HepG2 (cell line): ENCODE measurements around the gene SEMA4B. TPM values are rescaled to one million over a fixed set of nuclear protein-coding genes. Genes with fewer than 3 reads are reported as not detected.

Source experiments
- CREM ChIP-seq, 2 experiments: sonication (generic) in 1 of 2; formaldehyde crosslinking in 1 of 2; IDR thresholded peaks; 2 replicates each; pipeline versions ENCODE4 v1.4.0 to v1.6.1; 2016 to 2020; ENCODE audit warnings: antibody characterized with exemption in 1 of 2, mild to moderate bottlenecking in 1 of 2, missing genetic modification reagents in 1 of 2
- MYC ChIP-seq: sonication (generic); formaldehyde crosslinking; IDR thresholded peaks from 2 replicates; pipeline ENCODE4 v1.9.0; 2021; ENCODE audit warnings: missing genetic modification reagents, borderline replicate concordance
- PHF8 ChIP-seq: sonication (generic); formaldehyde crosslinking; IDR thresholded peaks from 2 replicates; pipeline ENCODE4 v1.5.0; 2020; ENCODE audit warnings: missing genetic modification reagents
- RFX1 ChIP-seq: fragments of 450-650 bp; IDR thresholded peaks from 2 replicates; pipeline ENCODE4 v1.6.1; 2017
- ZNF264 ChIP-seq: sonication (generic); formaldehyde crosslinking; IDR thresholded peaks from 2 replicates; pipeline ENCODE4 v1.4.0; 2020; ENCODE audit warnings: missing genetic modification reagents
- ZNF350 ChIP-seq: sonication (generic); formaldehyde crosslinking; IDR thresholded peaks from 2 replicates; pipeline ENCODE4 v1.4.0; 2020; ENCODE audit warnings: mild to moderate bottlenecking, low read depth, missing genetic modification reagents, borderline replicate concordance
- ZNF44 ChIP-seq: sonication (generic); formaldehyde crosslinking; IDR thresholded peaks from 2 replicates; pipeline ENCODE4 v1.5.1; 2020; ENCODE audit warnings: mild to moderate bottlenecking, missing genetic modification reagents
- ZNF644 ChIP-seq: IDR thresholded peaks from 2 replicates; pipeline ENCODE4 v1.6.1; 2016; ENCODE audit warnings: low read depth
- ZNF7 ChIP-seq: IDR thresholded peaks from 2 replicates; pipeline ENCODE4 v1.6.1; 2016; ENCODE audit warnings: missing biosample characterization, missing genetic modification reagents
- ZNF850 ChIP-seq: sonication (generic); formaldehyde crosslinking; conservative IDR thresholded peaks from 2 replicates; pipeline ENCODE4 v1.9.0; 2021; ENCODE audit warnings: mild to moderate bottlenecking, missing genetic modification reagents
- polyA plus RNA-seq, 8 experiments: library from polyadenylated mRNA; depleted of rRNA in 3 of 8; stranded (reverse) in 7 of 8; unstranded in 1 of 8; fragments of >200 nt; fragmentation: Illumina TruSeq in 4 of 8; extraction: Trizol in 4 of 8; gene quantifications; 2 replicates each; pipeline versions ENCODE4 v1.2.1 to v1.2.3, GENCODE V29; 2011 to 2016; ENCODE audit warnings: low read depth in 4 of 8, missing spikeins in 1 of 8, mixed read lengths in 1 of 8; ENCODE audit not compliant: insufficient read depth in 1 of 8
- total RNA-seq, 5 experiments: library from RNA; depleted of rRNA; stranded (reverse); fragments of >200 nt; fragmentation: Illumina TruSeq; extraction: Trizol; gene quantifications; 2 replicates each; pipeline ENCODE4 v1.2.3, GENCODE V29; 2016; ENCODE audit warnings: low read depth in 1 of 5
- TF ChIP-seq, protein P1 (sequence below): sonication (generic); formaldehyde crosslinking; IDR thresholded peaks from 2 replicates; pipeline ENCODE4 v1.4.0; 2020; ENCODE audit warnings: missing genetic modification reagents
- TF ChIP-seq, protein P2 (sequence below): sonication (generic); formaldehyde crosslinking; IDR thresholded peaks from 2 replicates; pipeline ENCODE4 v1.5.0; 2020; ENCODE audit warnings: mild to moderate bottlenecking, missing genetic modification reagents, borderline replicate concordance
- TF ChIP-seq, protein P3 (sequence below): sonication (generic); formaldehyde crosslinking; IDR thresholded peaks from 2 replicates; pipeline ENCODE4 v1.9.0; 2021; ENCODE audit warnings: missing genetic modification reagents, mild to moderate bottlenecking, borderline replicate concordance
- TF ChIP-seq, protein P4 (sequence below): sonication (generic); formaldehyde crosslinking; IDR thresholded peaks from 2 replicates; pipeline ENCODE4 v1.8.1; 2023; ENCODE audit warnings: mild to moderate bottlenecking, moderate library complexity, missing genetic modification reagents
- TF ChIP-seq, protein P5 (sequence below): sonication (generic); formaldehyde crosslinking; IDR thresholded peaks from 2 replicates; pipeline ENCODE4 v1.8.1; 2023; ENCODE audit warnings: mild to moderate bottlenecking, missing genetic modification reagents

The SEMA4B gene
- total and polyA plus RNA-seq, 2 of the 13 experiments (the other 11 are each of a cell fraction or from before 2014, with no cell fraction given) = 2.1 to 17.0 TPM

DNA sequence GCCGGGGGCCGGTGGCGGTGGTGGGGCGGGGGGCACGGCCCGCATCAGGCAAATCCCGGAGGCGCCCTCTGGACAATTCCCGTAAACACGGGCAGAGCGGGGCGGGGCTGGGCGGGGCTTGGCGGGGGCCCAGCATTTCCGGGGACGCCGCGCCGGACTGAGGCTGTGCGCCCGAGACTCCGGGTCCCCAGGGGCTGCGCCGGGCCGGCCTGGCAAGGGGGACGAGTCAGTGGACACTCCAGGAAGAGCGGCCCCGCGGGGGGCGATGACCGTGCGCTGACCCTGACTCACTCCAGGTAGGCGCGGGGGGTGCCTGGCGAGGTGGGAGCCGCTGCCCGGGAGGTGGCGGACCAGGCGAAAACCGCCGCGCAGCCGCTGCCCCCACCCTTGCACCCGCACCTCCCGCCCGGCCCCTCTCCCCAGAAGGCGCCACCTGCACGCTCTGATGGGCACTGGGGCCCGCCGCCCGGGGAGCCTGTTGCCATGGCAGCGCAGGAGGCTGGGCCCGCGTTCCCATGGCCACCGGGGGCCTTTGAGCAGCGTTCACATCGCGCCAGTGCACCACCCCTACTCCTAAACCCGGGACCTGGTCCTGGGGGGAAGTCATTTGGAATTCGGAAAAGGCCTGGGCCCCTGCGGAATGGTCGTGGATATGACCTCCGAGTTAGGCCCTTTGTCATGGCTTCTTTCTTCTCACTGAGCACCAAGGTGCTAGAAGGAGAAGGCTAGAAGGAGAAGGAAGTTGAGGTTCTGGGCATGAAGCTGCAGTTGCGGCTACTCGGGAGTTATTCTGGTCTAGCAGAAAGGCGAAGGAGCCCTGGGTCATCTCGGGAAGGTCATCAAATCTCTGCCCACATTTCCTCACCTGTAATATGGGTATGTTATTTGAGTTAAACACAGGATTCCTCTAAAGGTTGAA is 16.1 kb upstream of the SEMA4B start (continued):
- TF ChIP-seq, protein P1, sequence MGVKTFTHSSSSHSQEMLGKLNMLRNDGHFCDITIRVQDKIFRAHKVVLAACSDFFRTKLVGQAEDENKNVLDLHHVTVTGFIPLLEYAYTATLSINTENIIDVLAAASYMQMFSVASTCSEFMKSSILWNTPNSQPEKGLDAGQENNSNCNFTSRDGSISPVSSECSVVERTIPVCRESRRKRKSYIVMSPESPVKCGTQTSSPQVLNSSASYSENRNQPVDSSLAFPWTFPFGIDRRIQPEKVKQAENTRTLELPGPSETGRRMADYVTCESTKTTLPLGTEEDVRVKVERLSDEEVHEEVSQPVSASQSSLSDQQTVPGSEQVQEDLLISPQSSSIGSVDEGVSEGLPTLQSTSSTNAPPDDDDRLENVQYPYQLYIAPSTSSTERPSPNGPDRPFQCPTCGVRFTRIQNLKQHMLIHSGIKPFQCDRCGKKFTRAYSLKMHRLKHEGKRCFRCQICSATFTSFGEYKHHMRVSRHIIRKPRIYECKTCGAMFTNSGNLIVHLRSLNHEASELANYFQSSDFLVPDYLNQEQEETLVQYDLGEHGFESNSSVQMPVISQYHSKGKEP (CRISPR knock-in tag) = no peak
- TF ChIP-seq, protein P2, sequence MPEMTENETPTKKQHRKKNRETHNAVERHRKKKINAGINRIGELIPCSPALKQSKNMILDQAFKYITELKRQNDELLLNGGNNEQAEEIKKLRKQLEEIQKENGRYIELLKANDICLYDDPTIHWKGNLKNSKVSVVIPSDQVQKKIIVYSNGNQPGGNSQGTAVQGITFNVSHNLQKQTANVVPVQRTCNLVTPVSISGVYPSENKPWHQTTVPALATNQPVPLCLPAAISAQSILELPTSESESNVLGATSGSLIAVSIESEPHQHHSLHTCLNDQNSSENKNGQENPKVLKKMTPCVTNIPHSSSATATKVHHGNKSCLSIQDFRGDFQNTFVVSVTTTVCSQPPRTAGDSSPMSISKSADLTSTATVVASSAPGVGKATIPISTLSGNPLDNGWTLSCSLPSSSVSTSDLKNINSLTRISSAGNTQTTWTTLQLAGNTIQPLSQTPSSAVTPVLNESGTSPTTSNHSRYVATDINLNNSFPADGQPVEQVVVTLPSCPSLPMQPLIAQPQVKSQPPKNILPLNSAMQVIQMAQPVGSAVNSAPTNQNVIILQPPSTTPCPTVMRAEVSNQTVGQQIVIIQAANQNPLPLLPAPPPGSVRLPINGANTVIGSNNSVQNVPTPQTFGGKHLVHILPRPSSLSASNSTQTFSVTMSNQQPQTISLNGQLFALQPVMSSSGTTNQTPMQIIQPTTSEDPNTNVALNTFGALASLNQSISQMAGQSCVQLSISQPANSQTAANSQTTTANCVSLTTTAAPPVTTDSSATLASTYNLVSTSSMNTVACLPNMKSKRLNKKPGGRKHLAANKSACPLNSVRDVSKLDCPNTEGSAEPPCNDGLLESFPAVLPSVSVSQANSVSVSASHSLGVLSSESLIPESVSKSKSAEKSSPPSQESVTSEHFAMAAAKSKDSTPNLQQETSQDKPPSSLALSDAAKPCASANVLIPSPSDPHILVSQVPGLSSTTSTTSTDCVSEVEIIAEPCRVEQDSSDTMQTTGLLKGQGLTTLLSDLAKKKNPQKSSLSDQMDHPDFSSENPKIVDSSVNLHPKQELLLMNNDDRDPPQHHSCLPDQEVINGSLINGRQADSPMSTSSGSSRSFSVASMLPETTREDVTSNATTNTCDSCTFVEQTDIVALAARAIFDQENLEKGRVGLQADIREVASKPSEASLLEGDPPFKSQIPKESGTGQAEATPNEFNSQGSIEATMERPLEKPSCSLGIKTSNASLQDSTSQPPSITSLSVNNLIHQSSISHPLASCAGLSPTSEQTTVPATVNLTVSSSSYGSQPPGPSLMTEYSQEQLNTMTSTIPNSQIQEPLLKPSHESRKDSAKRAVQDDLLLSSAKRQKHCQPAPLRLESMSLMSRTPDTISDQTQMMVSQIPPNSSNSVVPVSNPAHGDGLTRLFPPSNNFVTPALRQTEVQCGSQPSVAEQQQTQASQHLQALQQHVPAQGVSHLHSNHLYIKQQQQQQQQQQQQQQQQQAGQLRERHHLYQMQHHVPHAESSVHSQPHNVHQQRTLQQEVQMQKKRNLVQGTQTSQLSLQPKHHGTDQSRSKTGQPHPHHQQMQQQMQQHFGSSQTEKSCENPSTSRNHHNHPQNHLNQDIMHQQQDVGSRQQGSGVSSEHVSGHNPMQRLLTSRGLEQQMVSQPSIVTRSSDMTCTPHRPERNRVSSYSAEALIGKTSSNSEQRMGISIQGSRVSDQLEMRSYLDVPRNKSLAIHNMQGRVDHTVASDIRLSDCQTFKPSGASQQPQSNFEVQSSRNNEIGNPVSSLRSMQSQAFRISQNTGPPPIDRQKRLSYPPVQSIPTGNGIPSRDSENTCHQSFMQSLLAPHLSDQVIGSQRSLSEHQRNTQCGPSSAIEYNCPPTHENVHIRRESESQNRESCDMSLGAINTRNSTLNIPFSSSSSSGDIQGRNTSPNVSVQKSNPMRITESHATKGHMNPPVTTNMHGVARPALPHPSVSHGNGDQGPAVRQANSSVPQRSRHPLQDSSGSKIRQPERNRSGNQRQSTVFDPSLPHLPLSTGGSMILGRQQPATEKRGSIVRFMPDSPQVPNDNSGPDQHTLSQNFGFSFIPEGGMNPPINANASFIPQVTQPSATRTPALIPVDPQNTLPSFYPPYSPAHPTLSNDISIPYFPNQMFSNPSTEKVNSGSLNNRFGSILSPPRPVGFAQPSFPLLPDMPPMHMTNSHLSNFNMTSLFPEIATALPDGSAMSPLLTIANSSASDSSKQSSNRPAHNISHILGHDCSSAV (CRISPR knock-in tag) = no peak
- TF ChIP-seq, protein P3, sequence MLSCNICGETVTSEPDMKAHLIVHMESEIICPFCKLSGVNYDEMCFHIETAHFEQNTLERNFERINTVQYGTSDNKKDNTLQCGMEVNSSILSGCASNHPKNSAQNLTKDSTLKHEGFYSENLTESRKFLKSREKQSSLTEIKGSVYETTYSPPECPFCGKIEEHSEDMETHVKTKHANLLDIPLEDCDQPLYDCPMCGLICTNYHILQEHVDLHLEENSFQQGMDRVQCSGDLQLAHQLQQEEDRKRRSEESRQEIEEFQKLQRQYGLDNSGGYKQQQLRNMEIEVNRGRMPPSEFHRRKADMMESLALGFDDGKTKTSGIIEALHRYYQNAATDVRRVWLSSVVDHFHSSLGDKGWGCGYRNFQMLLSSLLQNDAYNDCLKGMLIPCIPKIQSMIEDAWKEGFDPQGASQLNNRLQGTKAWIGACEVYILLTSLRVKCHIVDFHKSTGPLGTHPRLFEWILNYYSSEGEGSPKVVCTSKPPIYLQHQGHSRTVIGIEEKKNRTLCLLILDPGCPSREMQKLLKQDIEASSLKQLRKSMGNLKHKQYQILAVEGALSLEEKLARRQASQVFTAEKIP (CRISPR knock-in tag) = no peak
- TF ChIP-seq RFX1 (peak; percentile 89), ZNF44 (no peak), PHF8 (CRISPR knock-in tag) (peak; percentile 69), ZNF264 (CRISPR knock-in tag) (peak; percentile 25; the same call in 1 of the 2 replicates), ZNF850 (CRISPR knock-in tag) (no peak), ZNF644 (CRISPR knock-in tag) (no peak), ZNF7 (CRISPR knock-in tag) (no peak), CREM (IDR thresholded peaks at IDR 0.05) (no peak), CREM (CRISPR knock-in tag; IDR thresholded peaks at IDR 0.05) (no peak), ZNF350 (CRISPR knock-in tag) (no peak), MYC (CRISPR knock-in tag) (peak; percentile 79)
- TF ChIP-seq, protein P4, sequence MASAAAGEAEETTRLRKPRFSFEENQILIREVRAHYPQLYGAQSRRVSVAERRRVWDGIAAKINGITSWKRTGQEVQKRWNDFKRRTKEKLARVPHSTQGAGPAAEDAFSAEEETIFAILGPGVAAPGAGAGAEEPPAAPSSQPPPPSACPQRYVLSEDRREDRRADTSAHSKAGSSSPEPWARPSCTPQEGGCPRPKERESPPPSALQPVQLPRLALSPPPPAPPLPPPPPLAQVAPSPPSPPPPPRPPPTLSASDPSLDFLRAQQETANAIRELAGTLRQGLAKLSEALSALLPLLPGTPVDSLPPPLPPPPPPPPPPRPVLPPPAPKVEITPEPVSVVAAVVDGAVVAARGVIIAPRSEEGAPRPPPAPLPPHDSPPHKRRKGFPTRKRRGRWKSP = no peak; the same call in 1 of the 2 replicates
- TF ChIP-seq, protein P5, sequence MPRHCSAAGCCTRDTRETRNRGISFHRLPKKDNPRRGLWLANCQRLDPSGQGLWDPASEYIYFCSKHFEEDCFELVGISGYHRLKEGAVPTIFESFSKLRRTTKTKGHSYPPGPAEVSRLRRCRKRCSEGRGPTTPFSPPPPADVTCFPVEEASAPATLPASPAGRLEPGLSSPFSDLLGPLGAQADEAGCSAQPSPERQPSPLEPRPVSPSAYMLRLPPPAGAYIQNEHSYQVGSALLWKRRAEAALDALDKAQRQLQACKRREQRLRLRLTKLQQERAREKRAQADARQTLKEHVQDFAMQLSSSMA (CRISPR knock-in tag) = no peak
